H1 (cell line): ENCODE data around the gene SHC1. TPM values are rescaled to one million over a fixed set of nuclear protein-coding genes. Genes with fewer than 3 reads are reported as not detected.

Experiments used
- CTCF ChIA-PET: fragments of 300-600 bp; sonication (Branson Sonifier 250); formaldehyde crosslinking; loops from one replicate; lab custom pipeline; 2021; ENCODE audit not compliant: partially characterized antibody; lab: Charles Lee
- POLR2A ChIA-PET: fragments of 300-600 bp; sonication (Branson Sonifier 250); formaldehyde crosslinking; loops from one replicate; lab custom pipeline; 2021; ENCODE audit warnings: inconsistent platforms; ENCODE audit not compliant: partially characterized antibody; lab: Charles Lee
- DNase-seq, 2 experiments: peaks; one replicate each; pipeline versions ENCODE4 v3.0.0 to v3.0.0-alpha.2; 2010 to 2022; ENCODE audit warnings: low spot score in 2 of 2, low read depth in 1 of 2, mixed read lengths in 1 of 2
- FAIRE-seq: peaks from 2 replicates; lab custom pipeline; 2011; peaks lifted over from hg19 to GRCh38; lab: Jason Lieb, UNC
- H2AFZ ChIP-seq: 2 replicates; pipeline ENCODE4 v1.8.1; 2012; ENCODE audit warnings: low read length, inconsistent platforms
- H2AK5ac ChIP-seq: 2 replicates; pipeline ENCODE4 v1.6.1; 2013; ENCODE audit warnings: low read depth, low read length
- H2BK120ac ChIP-seq: replicated peaks from 2 replicates; pipeline ENCODE3; 2013; ENCODE audit warnings: low read depth, low read length, inconsistent platforms
- H2BK12ac ChIP-seq: 2 replicates; pipeline ENCODE4 v1.6.1; 2013; ENCODE audit warnings: low read depth, low read length
- H2BK15ac ChIP-seq: 2 replicates; pipeline ENCODE4 v1.6.1; 2013; ENCODE audit warnings: low read length
- H2BK20ac ChIP-seq: 2 replicates; pipeline ENCODE4 v1.6.1; 2013; ENCODE audit warnings: low read length
- H2BK5ac ChIP-seq: 2 replicates; pipeline ENCODE4 v1.6.1; 2013; ENCODE audit warnings: low read depth, low read length
- H3K14ac ChIP-seq: 2 replicates; pipeline ENCODE4 v1.6.1; 2013; ENCODE audit warnings: inconsistent platforms; ENCODE audit not compliant: insufficient read length
- H3K18ac ChIP-seq: 2 replicates; pipeline ENCODE4 v1.6.1; 2013; ENCODE audit warnings: low read length; ENCODE audit errors: extremely low read depth
- H3K23ac ChIP-seq: 2 replicates; pipeline ENCODE4 v1.6.1; 2013; ENCODE audit warnings: inconsistent platforms; ENCODE audit not compliant: insufficient read length
- H3K23me2 ChIP-seq: 2 replicates; pipeline ENCODE4 v1.6.1; 2013; ENCODE audit warnings: low read depth, low read length
- H3K27ac ChIP-seq: 2 replicates; pipeline ENCODE4 v1.6.1; 2011; ENCODE audit warnings: low read depth, low read length, inconsistent platforms
- H3K27me3 ChIP-seq, 4 experiments: replicated peaks in 1 of 4; 1 replicate in 1 of 4; 2 replicates in 3 of 4; pipeline versions ENCODE4 v1.6.1 to v1.8.1; 2011 to 2013; ENCODE audit warnings: low read length in 3 of 4, mild to moderate bottlenecking in 3 of 4, inconsistent platforms in 2 of 4, mixed read lengths in 2 of 4, moderate library complexity in 1 of 4; ENCODE audit not compliant: control insufficient read depth in 3 of 4, insufficient read depth in 3 of 4; ENCODE audit errors: extremely low read depth in 1 of 4
- H3K36me3 ChIP-seq, 4 experiments: 2 replicates each; pipeline versions ENCODE4 v1.6.1 to v1.8.1; 2011 to 2013; ENCODE audit warnings: mild to moderate bottlenecking in 4 of 4, low read length in 3 of 4, moderate library complexity in 2 of 4, control low read depth in 1 of 4, inconsistent platforms in 1 of 4; ENCODE audit not compliant: insufficient read depth in 4 of 4, control insufficient read depth in 2 of 4
- H3K4ac ChIP-seq: replicated peaks from 2 replicates; pipeline ENCODE3; 2013; ENCODE audit warnings: low read length, low read depth, mixed read lengths, inconsistent platforms; ENCODE audit not compliant: insufficient read length
- H3K4me1 ChIP-seq, 4 experiments: replicated peaks in 1 of 4; 1 replicate in 1 of 4; 2 replicates in 3 of 4; pipeline versions ENCODE4 v1.6.1 to v1.8.1; 2011 to 2013; ENCODE audit warnings: low read length in 3 of 4, inconsistent platforms in 2 of 4, mixed read lengths in 1 of 4; ENCODE audit not compliant: insufficient read depth in 4 of 4, control insufficient read depth in 3 of 4
- H3K4me2 ChIP-seq, 2 experiments: 2 replicates each; pipeline versions ENCODE4 v1.6.1 to v1.8.1; 2011 to 2013; ENCODE audit warnings: low read depth in 2 of 2, low read length in 2 of 2, control low read depth in 1 of 2, inconsistent platforms in 1 of 2, mild to moderate bottlenecking in 1 of 2; ENCODE audit not compliant: insufficient read depth in 1 of 2
- H3K4me3 ChIP-seq, 4 experiments: fragments of 200-600, 300-600 bp in 1 of 4; sonication (generic), shearing (Covaris generic), sonication (Bioruptor Twin) in 1 of 4; 2 replicates each; pipeline versions ENCODE4 v1.5.1 to v1.8.1; 2011 to 2016; ENCODE audit warnings: low read length in 4 of 4, low read depth in 3 of 4, control low read depth in 2 of 4, inconsistent platforms in 2 of 4, mild to moderate bottlenecking in 2 of 4, mixed read lengths in 1 of 4, moderate library complexity in 1 of 4; ENCODE audit not compliant: insufficient read depth in 2 of 4; ENCODE audit errors: extremely low read depth in 1 of 4
- H3K56ac ChIP-seq: replicated peaks from 2 replicates; pipeline ENCODE3; 2013; ENCODE audit warnings: low read depth, mild to moderate bottlenecking, mixed read lengths, low read length, inconsistent platforms; ENCODE audit not compliant: insufficient read length
- H3K79me1 ChIP-seq: 2 replicates; pipeline ENCODE4 v1.6.1; 2013; ENCODE audit warnings: low read depth, low read length, control low read depth
- H3K79me2 ChIP-seq, 2 experiments: 2 replicates each; pipeline versions ENCODE4 v1.6.1 to v1.8.1; 2012 to 2013; ENCODE audit warnings: low read length in 2 of 2, mild to moderate bottlenecking in 2 of 2, inconsistent platforms in 1 of 2; ENCODE audit not compliant: insufficient read depth in 2 of 2, control insufficient read depth in 1 of 2
- H3K9ac ChIP-seq, 4 experiments: replicated peaks in 1 of 4; 1 replicate in 1 of 4; 2 replicates in 3 of 4; pipeline versions ENCODE4 v1.6.1 to v1.8.1; 2011 to 2013; ENCODE audit warnings: low read depth in 3 of 4, low read length in 3 of 4, control low read depth in 2 of 4, mild to moderate bottlenecking in 2 of 4, moderate library complexity in 2 of 4, inconsistent platforms in 1 of 4; ENCODE audit errors: extremely low read depth in 1 of 4
- H3K9me3 ChIP-seq, 2 experiments: 2 replicates each; pipeline versions ENCODE4 v1.6.1 to v1.8.1; 2012 to 2013; ENCODE audit warnings: mild to moderate bottlenecking in 2 of 2, moderate library complexity in 2 of 2, control low read depth in 1 of 2, inconsistent platforms in 1 of 2, low read depth in 1 of 2, low read length in 1 of 2, mixed read lengths in 1 of 2; ENCODE audit not compliant: insufficient read depth in 2 of 2
- H4K20me1 ChIP-seq, 2 experiments: replicated peaks in 1 of 2; 2 replicates each; pipeline versions ENCODE3 to v1.8.1; 2011 to 2013; ENCODE audit warnings: inconsistent platforms in 2 of 2, low read length in 2 of 2, mild to moderate bottlenecking in 1 of 2; ENCODE audit not compliant: insufficient read depth in 2 of 2, control insufficient read depth in 1 of 2
- H4K5ac ChIP-seq: 2 replicates; pipeline ENCODE4 v1.6.1; 2013; ENCODE audit warnings: low read length, low read depth, mixed read lengths, inconsistent platforms; ENCODE audit not compliant: insufficient read length
- H4K8ac ChIP-seq: 2 replicates; pipeline ENCODE4 v1.8.0; 2013; ENCODE audit warnings: mild to moderate bottlenecking, moderate library complexity, low read length, inconsistent platforms; ENCODE audit not compliant: insufficient read depth; ENCODE audit errors: extremely low read depth
- H4K91ac ChIP-seq: replicated peaks from 2 replicates; pipeline ENCODE3; 2013; ENCODE audit warnings: low read length, mixed read lengths, inconsistent platforms; ENCODE audit not compliant: insufficient read length
- ASH2L ChIP-seq: fragments of 200-600, 300-600 bp; sonication (generic); IDR thresholded peaks from one replicate; pipeline ENCODE4 v1.7.1; 2017; ENCODE audit warnings: low read length
- KDM1A ChIP-seq: fragments of 200-600, 300-600 bp; sonication (generic); IDR thresholded peaks from 2 replicates; pipeline ENCODE4 v1.7.1; 2016; ENCODE audit warnings: mild to moderate bottlenecking, low read length, borderline replicate concordance
- KDM4A ChIP-seq: IDR thresholded peaks from one replicate; pipeline ENCODE4 v1.7.1; 2012; ENCODE audit warnings: low read depth, mild to moderate bottlenecking, moderate library complexity, low read length, inconsistent platforms; ENCODE audit not compliant: severe bottlenecking
- WGBS, 2 experiments: shearing (Covaris generic) in 1 of 2; methylation state at CpG; one replicate each; pipeline versions ENCODE4 v1.1.6 to v1.1.7; 2013 to 2015; ENCODE audit warnings: low lambda C conversion rate in 2 of 2, mixed read lengths in 2 of 2, inconsistent platforms in 1 of 2, low coverage in 1 of 2, missing lambda C conversion rate in 1 of 2; ENCODE audit not compliant: insufficient replicate concordance in 2 of 2, insufficient coverage in 1 of 2, insufficient read length in 1 of 2; ENCODE audit errors: extremely low coverage in 1 of 2, missing lambda C conversion rate in 1 of 2; 5-methylcytosine and 5-hydroxymethylcytosine counted together
- polyA plus RNA-seq, 7 experiments: library from polyadenylated mRNA; depleted of rRNA in 3 of 7; stranded (reverse) in 5 of 7; unstranded in 2 of 7; fragments of >200 nt in 5 of 7; fragments of 200-250 nt in 2 of 7; gene quantifications; 1 replicate in 5 of 7; 2 replicates in 1 of 7; 4 replicates in 1 of 7; pipeline versions ENCODE4 v1.2.1 to v1.2.3, GENCODE V29; 2011 to 2013; ENCODE audit warnings: missing spikeins in 2 of 7, mixed read lengths in 2 of 7
- total RNA-seq: library from RNA; stranded (reverse); fragmentation: NEBNext Ultra II Directional; extraction: Animal tissue kit (Norgen Biotek cat#: 25700); gene quantifications from 2 replicates; pipeline ENCODE4 v1.2.1, GENCODE V29; 2021

The SHC1 gene
- total and polyA plus RNA-seq, 2 of the 8 experiments (the other 6 are each of a cell fraction or from before 2014, with no cell fraction given), result 177 to 212 TPM

GRCh38 chr1:155008015-155008941 is 37.7 kb upstream of the SHC1 start:
- no peak for DNase-seq
- H3K18ac ChIP-seq, result peak overlapping the region; percentile 83; the same call in 1 of the 2 replicates
- no peaks in the 10 kb centered on the region for H3K9me3 ChIP-seq
- peak overlapping the region; percentile 39; the same call in 1 of the 2 replicates for H2BK12ac ChIP-seq
- H2BK120ac ChIP-seq, result no peak overlapping the region
- no peak overlapping the region for H3K14ac ChIP-seq
- no peak overlapping the region for H2AK5ac ChIP-seq
- no peak overlapping the region for H3K27ac ChIP-seq
- H3K23ac ChIP-seq, result no peak overlapping the region
- no peak overlapping the region for H2AFZ ChIP-seq
- H2BK15ac ChIP-seq, result no peak overlapping the region
- H3K36me3 ChIP-seq, result peaks cover 0 to 2% (median 0%) of the 10 kb centered on the region in 4 experiments; a peak in 2 of 8 replicates
- peaks cover 0 to 60% of the 10 kb centered on the region in 2 experiments; a peak in 3 of 4 replicates for H3K79me2 ChIP-seq
- H4K91ac ChIP-seq, result peak overlapping the region; percentile 12
- POLR2A ChIA-PET, result interaction anchor here (0.9 to 14.8 kb wide), 8 partner anchors 7 to 53 kb away, joined by 3 to 128 read pairs (median 7); partner anchors contain the start of genes CKS1B, FLAD1, LENEP and PBXIP1
- H3K4me1 ChIP-seq, result peaks cover 15 to 62% (median 44%) of the 10 kb centered on the region in 4 experiments
- no peaks in the 10 kb centered on the region for H3K27me3 ChIP-seq
- no peak overlapping the region for H3K4ac ChIP-seq
- no peak overlapping the region for H3K56ac ChIP-seq
- H4K5ac ChIP-seq, result peak overlapping the region; percentile 41
- CTCF ChIA-PET, result interaction anchor here (0.5 to 18.6 kb wide), 19 partner anchors 10 to 236 kb away, joined by 3 to 354 read pairs (median 4); partner anchors contain the start of genes ADAM15, EFNA4, FLAD1 and LENEP
- TF ChIP-seq ASH2L (peak; percentile 45), KDM1A (peak; percentile 91; the same call in 1 of the 2 replicates), KDM4A (no peak)
- TF ChIP-seq, all 59 proteins: peak for 2
- Histone ChIP-seq H3K23me2 (peaks cover 3% of the 10 kb centered on the region; the same call in 1 of the 2 replicates), H3K9ac (no peak overlapping the region), H3K4me2 (peak overlapping the region; percentile 34 to 42; a peak in 3 of 4 replicates), H4K8ac (no peak overlapping the region), H3K79me1 (peaks cover 20% of the 10 kb centered on the region), H2BK5ac (peak overlapping the region; percentile 54; the same call in 1 of the 2 replicates), H3K4me3 (peak overlapping the region in 1 of 4 experiments; percentile 36; a peak in 2 of 8 replicates), H2BK20ac (no peak overlapping the region), H4K20me1 (peaks cover 0 to 17% of the 10 kb centered on the region in 2 experiments)
- FAIRE-seq, result no peak
- 79% methylated on average over 9 of the region's 16 CpGs; no CpG with 5 or more reads in 1 of the 2 experiments for WGBS, 2 experiments
